Rectal smooth muscle tissue (tissue), 1 donor: ENCODE data around the gene UBTD1.
"Not testable (repeated sequence)": the region's sequence is repeated elsewhere in the genome, so short reads cannot be mapped to it uniquely, and the experiment has no call there.

Experiments
- H3K27ac ChIP-seq: one replicate; pipeline ENCODE4 v1.7.0; 2013; ENCODE audit warnings: low read depth, low read length, inconsistent platforms
- H3K27me3 ChIP-seq: one replicate; pipeline ENCODE4 v1.7.0; 2013; ENCODE audit warnings: low read length; ENCODE audit not compliant: control insufficient read depth, insufficient read depth
- H3K36me3 ChIP-seq: one replicate; pipeline ENCODE4 v1.7.0; 2013; ENCODE audit warnings: low read length; ENCODE audit not compliant: control insufficient read depth, insufficient read depth
- H3K4me1 ChIP-seq: one replicate; pipeline ENCODE4 v1.7.0; 2013; ENCODE audit warnings: low read length; ENCODE audit not compliant: control insufficient read depth, insufficient read depth
- H3K4me3 ChIP-seq: one replicate; pipeline ENCODE4 v1.7.0; 2013; ENCODE audit warnings: low read length
- H3K9ac ChIP-seq: one replicate; pipeline ENCODE4 v1.7.0; 2013; ENCODE audit warnings: low read length

UBTD1 gene

DNA sequence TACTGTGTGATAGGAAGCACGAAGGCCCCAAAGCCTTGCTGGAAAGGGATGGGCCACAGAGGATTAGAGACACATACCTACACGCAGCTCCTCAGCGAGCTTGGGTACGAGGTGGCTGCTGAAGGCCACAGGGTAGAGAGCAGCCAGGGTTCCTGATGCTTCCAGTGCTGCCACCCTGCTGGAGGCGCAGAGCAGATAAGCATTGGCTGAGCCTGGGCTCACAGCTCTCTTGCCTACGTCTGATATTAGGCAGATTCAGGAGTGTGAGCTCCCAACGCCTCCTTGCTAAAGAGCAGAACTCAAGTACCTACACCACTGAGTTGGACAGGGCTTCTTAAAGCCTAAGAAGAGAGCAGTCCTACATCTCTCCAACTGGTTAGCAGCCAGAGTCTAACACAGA lies 32.7 kb upstream of the UBTD1 start:
- H3K4me1 ChIP-seq: no peaks in the 10 kb centered on the region
- no peak overlapping the region for H3K9ac ChIP-seq
- no peaks in the 10 kb centered on the region for H3K27me3 ChIP-seq
- peaks cover 62% of the 10 kb centered on the region for H3K36me3 ChIP-seq
- H3K27ac ChIP-seq: no peak overlapping the region
- H3K4me3 ChIP-seq: no peak overlapping the region

GRCh38 chr10:97466755-97467154 lies 32.0 kb upstream of the UBTD1 start:
- Histone ChIP-seq H3K27ac (no peak overlapping the region), H3K36me3 (peaks cover 54% of the 10 kb centered on the region), H3K4me1 (no peaks in the 10 kb centered on the region), H3K27me3 (no peaks in the 10 kb centered on the region), H3K4me3 (no peak overlapping the region), H3K9ac (no peak overlapping the region)

DNA sequence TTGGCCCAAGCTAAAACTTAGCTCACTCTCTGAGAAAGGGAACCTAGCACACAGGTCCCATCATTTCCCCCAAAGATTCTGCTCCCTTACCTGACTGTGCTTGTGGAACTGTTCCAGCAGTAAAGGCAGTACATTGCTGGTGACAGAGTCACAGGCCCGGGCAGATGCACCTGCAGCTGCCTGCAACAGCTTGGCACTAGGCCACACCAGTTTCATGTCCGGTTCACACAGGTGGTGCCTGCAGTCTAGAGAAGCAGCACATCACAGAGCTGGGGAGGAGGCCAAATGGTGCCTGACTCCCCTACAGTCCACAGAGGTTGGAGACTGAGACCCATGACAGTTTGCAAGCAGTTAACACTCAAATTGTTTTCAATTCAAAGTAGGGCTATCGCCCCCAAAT lies 30.6 kb upstream of the UBTD1 start:
- Histone ChIP-seq H3K4me1 (no peaks in the 10 kb centered on the region), H3K36me3 (peaks cover 50% of the 10 kb centered on the region), H3K4me3 (no peak overlapping the region), H3K27ac (no peak overlapping the region), H3K27me3 (no peaks in the 10 kb centered on the region), H3K9ac (no peak overlapping the region)

- H3K4me3 ChIP-seq, H3K9ac ChIP-seq, H3K4me1 ChIP-seq, H3K27me3 ChIP-seq, H3K27ac ChIP-seq: not testable (repeated sequence)
- peaks cover 50% of the 10 kb centered on the region for H3K36me3 ChIP-seq
Measured at GRCh38 chr10:97468781-97469180, 29.9 kb upstream of the UBTD1 start.

DNA sequence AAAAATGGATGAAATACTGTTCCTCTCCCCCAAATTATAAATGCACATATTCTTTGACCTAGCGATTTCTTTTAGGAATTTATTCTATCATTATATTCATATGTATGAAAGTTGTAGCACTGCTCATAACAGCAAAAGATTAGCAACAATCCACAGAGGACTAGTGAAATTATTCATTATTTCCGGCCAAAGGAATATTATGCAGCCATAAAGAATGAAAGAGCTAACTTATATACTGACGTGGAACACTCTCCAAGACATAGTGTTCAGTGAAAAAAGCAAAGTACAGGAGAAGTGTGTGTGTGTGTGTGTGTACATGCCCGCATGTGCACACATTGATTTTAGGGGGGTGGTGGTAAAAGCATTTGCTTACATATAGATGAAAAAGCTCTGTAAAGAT lies 23.8 kb upstream of the UBTD1 start:
- Histone ChIP-seq H3K27me3 (no peaks in the 10 kb centered on the region), H3K4me1 (no peaks in the 10 kb centered on the region), H3K27ac (no peak overlapping the region), H3K9ac (no peak overlapping the region), H3K36me3 (peaks cover 41% of the 10 kb centered on the region), H3K4me3 (no peak overlapping the region)

GRCh38 chr10:97475936-97476594 lies 22.7 kb upstream of the UBTD1 start:
- Histone ChIP-seq H3K4me3 (no peak overlapping the region), H3K27me3 (no peaks in the 10 kb centered on the region), H3K36me3 (peaks cover 32% of the 10 kb centered on the region), H3K27ac (no peak overlapping the region), H3K9ac (no peak overlapping the region), H3K4me1 (no peaks in the 10 kb centered on the region)

DNA sequence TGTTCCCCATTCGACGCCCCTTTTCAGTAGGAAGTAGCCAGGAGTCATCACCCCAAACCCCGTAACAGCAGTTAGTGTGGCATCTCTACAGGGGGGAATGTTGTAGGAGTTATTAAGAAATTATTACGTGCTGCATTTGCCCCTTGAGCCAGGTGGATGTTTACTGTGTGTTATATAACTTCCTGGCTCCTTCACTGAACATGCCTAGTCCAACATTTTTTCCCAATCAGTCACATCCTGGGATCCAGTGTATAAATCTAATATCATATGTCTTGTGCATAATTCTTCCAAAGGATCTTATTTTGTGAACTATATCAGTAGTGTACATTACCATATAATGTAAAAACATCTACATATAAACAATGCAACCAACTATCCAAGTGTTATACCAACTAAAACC lies 19.3 kb upstream of the UBTD1 start:
- H3K9ac ChIP-seq, H3K4me1 ChIP-seq, H3K27me3 ChIP-seq, H3K27ac ChIP-seq, H3K4me3 ChIP-seq: not testable (repeated sequence)
- peaks cover 26% of the 10 kb centered on the region for H3K36me3 ChIP-seq

GRCh38 chr10:97479939-97480338 lies 18.8 kb upstream of the UBTD1 start:
- Histone ChIP-seq H3K36me3 (peaks cover 26% of the 10 kb centered on the region), H3K4me3 (no peak overlapping the region), H3K27ac (no peak overlapping the region), H3K4me1 (no peaks in the 10 kb centered on the region), H3K9ac (no peak overlapping the region), H3K27me3 (no peaks in the 10 kb centered on the region)

DNA sequence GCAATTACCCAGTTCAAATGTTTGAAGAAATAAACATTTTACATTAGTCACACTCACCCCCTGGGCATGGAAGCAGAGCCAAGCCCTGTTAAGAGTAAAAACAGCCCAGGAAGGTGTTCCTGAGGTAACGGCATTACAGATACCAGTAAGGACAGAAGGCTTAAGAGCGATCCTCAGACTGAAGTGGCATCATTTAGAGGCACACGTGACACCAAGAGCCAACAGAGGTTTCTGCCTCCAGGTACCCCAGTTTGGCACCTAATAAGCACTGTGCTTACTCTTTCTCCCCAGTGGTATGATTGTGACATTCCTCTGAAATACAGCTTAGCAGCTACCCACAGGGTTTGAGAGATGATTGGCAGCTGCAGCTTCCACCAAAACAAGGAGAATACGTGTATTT lies 17.7 kb upstream of the UBTD1 start:
- H3K27me3 ChIP-seq: no peaks in the 10 kb centered on the region
- H3K4me1 ChIP-seq: no peaks in the 10 kb centered on the region
- H3K27ac ChIP-seq: no peak overlapping the region
- peaks cover 24% of the 10 kb centered on the region for H3K36me3 ChIP-seq
- no peak overlapping the region for H3K4me3 ChIP-seq
- H3K9ac ChIP-seq: no peak overlapping the region

DNA sequence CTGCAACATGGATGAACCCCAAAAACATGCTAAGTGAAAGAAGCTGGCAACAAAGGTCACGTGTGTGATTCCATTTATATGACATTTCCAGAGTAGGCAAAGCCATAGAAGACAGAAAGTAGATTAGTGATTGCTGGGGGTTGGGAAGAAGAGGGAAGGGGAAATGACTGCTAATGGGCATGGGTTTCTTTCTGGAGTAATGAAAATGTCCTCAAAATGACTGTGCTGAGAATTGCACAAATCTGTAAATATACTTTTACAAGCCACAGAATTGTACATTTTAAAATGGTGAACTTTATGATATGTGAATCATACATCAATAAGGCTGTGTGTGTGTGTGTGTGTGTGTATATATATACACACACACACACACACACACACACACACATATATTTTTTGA lies 16.3 kb upstream of the UBTD1 start:
- Histone ChIP-seq H3K36me3 (peaks cover 12% of the 10 kb centered on the region), H3K4me1 (no peaks in the 10 kb centered on the region), H3K27ac (no peak overlapping the region), H3K9ac (no peak overlapping the region), H3K27me3 (no peaks in the 10 kb centered on the region), H3K4me3 (no peak overlapping the region)

- H3K36me3 ChIP-seq: peaks cover 3% of the 10 kb centered on the region
- no peak overlapping the region for H3K9ac ChIP-seq
- no peak overlapping the region for H3K4me3 ChIP-seq
- H3K4me1 ChIP-seq: no peaks in the 10 kb centered on the region
- no peak overlapping the region for H3K27ac ChIP-seq
- no peaks in the 10 kb centered on the region for H3K27me3 ChIP-seq
Measured at GRCh38 chr10:97483506-97483905, 15.2 kb upstream of the UBTD1 start.

DNA sequence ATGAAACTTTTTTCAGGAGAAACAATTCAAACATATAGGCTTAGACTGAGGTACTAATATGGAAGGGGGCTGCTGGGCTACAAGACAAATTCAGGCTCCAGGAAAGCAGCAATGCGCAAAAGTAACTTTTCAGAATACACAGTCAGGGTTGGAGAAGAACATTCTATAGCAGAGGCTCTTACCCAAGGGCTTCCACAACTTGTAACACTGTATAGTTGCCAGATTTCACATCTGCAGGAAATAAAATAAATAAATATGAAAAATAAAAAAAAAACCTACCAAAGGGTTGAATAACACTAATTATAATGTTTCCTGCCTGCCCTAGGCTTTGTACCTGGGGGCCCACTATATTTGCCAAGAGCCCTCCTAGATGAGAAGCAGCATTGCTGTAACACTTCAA lies 14.8 kb upstream of the UBTD1 start:
- H3K27ac ChIP-seq: no peak overlapping the region
- no peak overlapping the region for H3K4me3 ChIP-seq
- H3K36me3 ChIP-seq: peaks cover 3% of the 10 kb centered on the region
- no peaks in the 10 kb centered on the region for H3K27me3 ChIP-seq
- no peaks in the 10 kb centered on the region for H3K4me1 ChIP-seq
- H3K9ac ChIP-seq: no peak overlapping the region

DNA sequence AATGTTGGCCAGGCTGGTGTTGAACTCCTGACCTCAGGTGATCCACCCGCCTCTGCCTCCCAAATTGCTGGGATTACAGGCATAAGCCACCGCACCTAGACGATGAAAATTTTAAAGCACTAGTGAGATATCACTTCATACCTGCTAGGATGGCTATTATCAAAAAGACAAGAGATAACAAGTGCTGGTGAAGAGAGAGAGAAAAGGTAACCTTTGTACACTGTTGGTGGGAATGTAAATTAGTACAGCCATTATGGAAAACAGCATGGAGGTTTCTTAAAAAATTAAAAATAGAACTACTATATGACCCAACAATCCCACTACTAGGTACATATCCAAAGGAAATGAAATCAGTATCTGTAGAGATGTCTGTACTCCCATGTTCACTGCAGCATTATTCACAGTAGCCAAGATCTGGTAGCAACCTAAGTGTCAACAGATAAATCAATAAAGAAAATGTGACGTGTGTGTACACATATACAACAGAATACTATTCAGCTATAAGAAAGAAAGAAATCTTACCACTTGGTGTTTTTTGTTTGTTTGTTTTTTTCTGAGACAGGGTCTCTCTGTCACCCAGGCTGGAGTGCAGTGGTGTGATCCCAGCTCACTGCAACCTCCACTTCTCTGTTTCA lies 13.0 kb upstream of the UBTD1 start:
- Histone ChIP-seq H3K36me3 (no peaks in the 10 kb centered on the region), H3K9ac (no peak overlapping the region), H3K4me3 (no peak overlapping the region), H3K27me3 (no peaks in the 10 kb centered on the region), H3K27ac (no peak overlapping the region), H3K4me1 (peaks cover 6% of the 10 kb centered on the region)
